Large intestine (tissue), 3 donors: ENCODE results near the gene MYCBP2. TPM values are rescaled to one million over a fixed set of nuclear protein-coding genes. Genes with fewer than 3 reads are reported as not detected.
"Not testable (repeated sequence)": the region's sequence is repeated elsewhere in the genome, so short reads cannot be mapped to it uniquely, and the experiment has no call there.

Experiments used
- DNase-seq, 2 donors: peaks; one replicate each; pipeline versions ENCODE4 v3.0.0 to v3.0.0-alpha.2; 2013
- H3K27ac ChIP-seq: one replicate; pipeline ENCODE4 v1.5.1; 2013; ENCODE audit warnings: low read length
- H3K27me3 ChIP-seq: 2 replicates; pipeline ENCODE4 v1.6.1; 2013; ENCODE audit warnings: low read length; ENCODE audit not compliant: control insufficient read depth, insufficient read depth
- H3K36me3 ChIP-seq: 2 replicates; pipeline ENCODE4 v1.6.1; 2013; ENCODE audit warnings: low read length; ENCODE audit not compliant: control insufficient read depth, insufficient read depth
- H3K4me1 ChIP-seq: one replicate; pipeline ENCODE4 v1.6.1; 2013; ENCODE audit warnings: low read length; ENCODE audit not compliant: control insufficient read depth, insufficient read depth
- H3K4me3 ChIP-seq: one replicate; pipeline ENCODE4 v1.5.1; 2013; ENCODE audit warnings: low read length
- H3K9me3 ChIP-seq: one replicate; pipeline ENCODE4 v1.6.1; 2013; ENCODE audit warnings: mild to moderate bottlenecking, low read depth, low read length, moderate library complexity; ENCODE audit not compliant: control insufficient read depth
- WGBS: methylation state at CpG from one replicate; pipeline ENCODE4 v1.1.5; 2013; ENCODE audit warnings: low lambda C conversion rate; ENCODE audit not compliant: insufficient coverage; 5-methylcytosine and 5-hydroxymethylcytosine counted together
- polyA plus RNA-seq: library from polyadenylated mRNA; unstranded; fragments of 120-200 nt; gene quantifications from one replicate; pipeline ENCODE4 v1.2.1, GENCODE V29; 2013

Gene MYCBP2
- polyA plus RNA-seq, 1 donor, result 41.8 TPM

- Histone ChIP-seq H3K4me1 (no peaks in the 10 kb centered on the region), H3K27ac (no peak overlapping the region), H3K4me3 (no peak overlapping the region), H3K27me3 (no peaks in the 10 kb centered on the region), H3K36me3 (peaks cover 3% of the 10 kb centered on the region), H3K9me3 (no peaks in the 10 kb centered on the region)
- WGBS, result 80% methylated on average over 1 of the region's 2 CpGs
- DNase-seq, result no peak
Observed at GRCh38 chr13:77319536-77319935, 7.4 kb downstream of the MYCBP2 start.

DNA sequence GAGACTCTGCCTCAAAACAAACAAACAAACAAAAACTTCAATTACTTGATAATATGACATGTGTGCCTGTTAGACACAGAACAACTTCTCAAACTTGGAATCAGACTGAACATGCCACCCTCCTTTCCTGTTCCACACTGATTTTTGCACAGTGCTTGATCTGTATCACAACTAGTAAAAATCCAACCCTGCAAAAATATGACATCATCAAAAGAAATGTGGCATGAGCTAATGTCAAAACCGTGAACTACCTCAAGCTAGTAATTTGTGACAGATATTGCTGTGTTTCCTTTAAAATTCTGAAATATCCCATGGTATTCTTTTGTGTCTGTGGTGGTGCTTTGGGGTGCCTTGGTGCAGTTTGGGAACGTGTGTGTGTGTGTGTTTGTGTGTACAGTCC is 8.2 kb downstream of the MYCBP2 start:
- H3K4me3 ChIP-seq, result no peak overlapping the region
- H3K27ac ChIP-seq, result no peak overlapping the region
- no peaks in the 10 kb centered on the region for H3K9me3 ChIP-seq
- no peaks in the 10 kb centered on the region for H3K4me1 ChIP-seq
- DNase-seq, result no peak
- H3K36me3 ChIP-seq, result peaks cover 3% of the 10 kb centered on the region
- H3K27me3 ChIP-seq, result no peaks in the 10 kb centered on the region
- no CpG with 5 or more reads among the region's 2 CpGs for WGBS

DNA sequence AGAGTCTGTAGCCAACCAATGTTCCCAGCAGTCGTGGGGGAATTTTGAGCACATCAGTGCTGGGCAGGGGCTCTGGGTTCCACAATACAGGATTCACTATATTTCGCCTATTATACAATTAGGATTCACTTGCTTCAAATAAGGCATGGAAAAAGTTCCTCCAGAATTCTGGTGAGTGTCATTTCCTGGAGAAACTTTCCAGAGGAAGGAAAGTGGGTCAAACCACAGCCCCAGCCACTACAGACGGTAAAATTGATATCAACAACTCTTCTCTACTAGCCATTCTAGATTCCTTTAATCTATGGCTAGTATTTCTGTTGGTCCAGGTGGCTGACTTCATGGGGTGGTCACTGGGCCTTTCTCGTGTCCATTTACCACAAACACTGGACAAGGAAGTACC is 10.5 kb downstream of the MYCBP2 start:
- Histone ChIP-seq H3K4me1 (no peaks in the 10 kb centered on the region), H3K27ac (no peak overlapping the region), H3K27me3 (no peaks in the 10 kb centered on the region), H3K36me3 (peaks cover 3% of the 10 kb centered on the region), H3K9me3 (no peaks in the 10 kb centered on the region), H3K4me3 (no peak overlapping the region)
- DNase-seq, result no peak
- no CpG with 5 or more reads among the region's 4 CpGs for WGBS

DNA sequence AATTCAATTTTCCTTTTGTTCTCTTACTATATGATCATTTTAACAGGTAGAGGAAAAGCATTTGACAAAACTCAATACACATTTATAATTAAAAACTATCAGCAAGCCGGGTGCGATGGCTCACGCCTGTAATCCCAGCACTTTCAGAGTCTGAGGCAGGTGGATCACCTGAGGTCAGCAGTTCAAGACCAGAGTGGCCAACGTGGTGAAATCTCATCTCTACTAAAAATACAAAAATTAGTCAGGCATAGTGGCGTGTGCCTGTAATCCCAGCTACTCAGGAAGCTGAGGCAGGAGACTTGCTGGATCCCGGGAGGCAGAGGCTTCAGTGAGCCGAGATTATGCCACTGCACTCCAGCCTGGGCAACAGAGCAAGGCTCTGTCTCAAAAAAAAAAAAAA is 11.4 kb downstream of the MYCBP2 start:
- H3K4me3 ChIP-seq, H3K36me3 ChIP-seq, H3K27ac ChIP-seq, H3K9me3 ChIP-seq, H3K4me1 ChIP-seq, H3K27me3 ChIP-seq, DNase-seq: not testable (repeated sequence)
- no CpG with 5 or more reads among the region's 7 CpGs for WGBS

DNA sequence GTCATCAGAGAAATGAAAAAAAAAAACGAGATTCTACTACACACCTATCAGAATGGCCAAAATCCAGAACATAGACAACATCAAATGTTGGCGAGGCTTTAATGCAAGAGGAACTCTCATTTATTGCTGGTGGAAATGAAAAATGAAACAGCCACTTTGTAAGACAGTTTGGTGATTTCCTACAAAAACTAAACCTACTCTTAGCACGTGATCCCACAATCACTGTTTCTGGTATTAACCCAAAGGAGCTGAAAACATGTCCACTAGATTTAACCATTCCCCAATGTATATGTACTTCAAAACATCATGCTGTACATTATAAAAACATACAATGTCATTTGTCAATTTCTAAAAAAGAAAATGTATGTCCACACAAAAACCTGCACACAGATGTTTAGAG is 13.0 kb downstream of the MYCBP2 start:
- H3K4me1 ChIP-seq, result no peaks in the 10 kb centered on the region
- WGBS, result 100% methylated on average over 1 of the region's 3 CpGs

GRCh38 chr13:77312311-77312710 is 14.6 kb downstream of the MYCBP2 start:
- WGBS, result no CpG with 5 or more reads among the region's 1 CpG
- H3K36me3 ChIP-seq, result peaks cover 2% of the 10 kb centered on the region
- H3K27ac ChIP-seq, result no peak overlapping the region
- H3K4me1 ChIP-seq, result no peaks in the 10 kb centered on the region
- no peak overlapping the region for H3K4me3 ChIP-seq
- no peak for DNase-seq
- no peaks in the 10 kb centered on the region for H3K27me3 ChIP-seq
- no peaks in the 10 kb centered on the region for H3K9me3 ChIP-seq

More for the DNA sequence above, 13.0 kb downstream of the MYCBP2 start:
- H3K4me3 ChIP-seq, result no peak overlapping the region
- H3K36me3 ChIP-seq, result peaks cover 3% of the 10 kb centered on the region
- H3K27me3 ChIP-seq, result no peaks in the 10 kb centered on the region
- no peak overlapping the region for H3K27ac ChIP-seq
- H3K9me3 ChIP-seq, result no peaks in the 10 kb centered on the region
- no peak for DNase-seq

- Histone ChIP-seq H3K36me3 (no peaks in the 10 kb centered on the region), H3K27ac (no peak overlapping the region), H3K4me3 (no peak overlapping the region), H3K9me3 (no peaks in the 10 kb centered on the region), H3K27me3 (no peaks in the 10 kb centered on the region), H3K4me1 (no peaks in the 10 kb centered on the region)
- DNase-seq, result no peak
- no CpG with 5 or more reads among the region's 3 CpGs for WGBS
Observed at GRCh38 chr13:77310579-77311279, 16.2 kb downstream of the MYCBP2 start.

GRCh38 chr13:77310161-77310560 is 16.7 kb downstream of the MYCBP2 start:
- Histone ChIP-seq H3K36me3 (no peaks in the 10 kb centered on the region), H3K4me1 (no peaks in the 10 kb centered on the region), H3K27ac (no peak overlapping the region), H3K4me3 (no peak overlapping the region), H3K9me3 (no peaks in the 10 kb centered on the region), H3K27me3 (no peaks in the 10 kb centered on the region)
- DNase-seq, result no peak
- 83% methylated on average over 2 of the region's 2 CpGs for WGBS

- no peak overlapping the region for H3K4me3 ChIP-seq
- 83% methylated on average over 2 of the region's 2 CpGs for WGBS
- no peak for DNase-seq
- no peaks in the 10 kb centered on the region for H3K9me3 ChIP-seq
- no peaks in the 10 kb centered on the region for H3K36me3 ChIP-seq
- H3K4me1 ChIP-seq, result no peaks in the 10 kb centered on the region
- H3K27ac ChIP-seq, result no peak overlapping the region
- no peaks in the 10 kb centered on the region for H3K27me3 ChIP-seq
Observed at GRCh38 chr13:77309254-77309653, 17.6 kb downstream of the MYCBP2 start.

GRCh38 chr13:77306458-77306857 is 20.4 kb downstream of the MYCBP2 start:
- Histone ChIP-seq H3K36me3 (no peaks in the 10 kb centered on the region), H3K9me3 (no peaks in the 10 kb centered on the region), H3K4me1 (no peaks in the 10 kb centered on the region), H3K4me3 (no peak overlapping the region), H3K27me3 (no peaks in the 10 kb centered on the region), H3K27ac (no peak overlapping the region)
- DNase-seq, result no peak

DNA sequence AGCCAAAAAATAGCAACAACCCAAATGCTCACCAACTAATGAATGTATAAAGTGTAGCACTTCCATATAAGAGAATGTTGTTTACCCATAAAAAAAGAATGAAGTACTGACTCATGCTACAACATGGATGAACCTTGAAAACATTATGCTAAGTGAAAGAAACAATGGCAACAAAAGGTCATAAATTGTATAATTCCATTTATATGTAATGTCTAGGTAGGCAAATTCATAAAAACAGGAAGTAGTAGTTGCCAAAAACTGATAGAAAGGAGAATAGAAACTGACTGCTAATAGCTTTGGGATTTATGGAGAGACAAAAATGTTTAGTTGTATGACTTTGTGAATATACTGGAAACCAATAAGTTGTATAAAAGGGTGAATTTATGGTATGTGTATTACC is 21.6 kb downstream of the MYCBP2 start:
- Histone ChIP-seq H3K9me3 (no peaks in the 10 kb centered on the region), H3K4me3 (no peak overlapping the region), H3K36me3 (no peaks in the 10 kb centered on the region), H3K27me3 (no peaks in the 10 kb centered on the region), H3K27ac (no peak overlapping the region), H3K4me1 (no peaks in the 10 kb centered on the region)
- no peak for DNase-seq
